PC-9 (cell line): ENCODE data around the gene LAMC3. TPM values are rescaled to one million over a fixed set of nuclear protein-coding genes. Genes with fewer than 3 reads are reported as not detected.

ENCODE experiments used
- BruUV-seq: library from RNA; stranded (reverse); fragments of 400-500 nt; replicated peaks from 2 replicates; lab custom pipeline; 2021; lab: Mats Ljungman, UMichigan
- CTCF ChIA-PET: fragments of 300-600 bp; sonication (Branson Sonifier 250); formaldehyde crosslinking; loops from one replicate; lab custom pipeline; 2022; ENCODE audit warnings: antibody characterized with exemption; lab: Charles Lee
- POLR2A ChIA-PET: fragments of 300-600 bp; sonication (Branson Sonifier 250); formaldehyde crosslinking; loops from one replicate; lab custom pipeline; 2022; ENCODE audit warnings: antibody characterized with exemption; ENCODE audit not compliant: unreplicated experiment; lab: Charles Lee
- DNase-seq, 2 experiments: peaks; one replicate each; pipeline versions ENCODE4 v3.0.0 to v3.0.0-alpha.2; 2015 to 2022; ENCODE audit warnings: mixed read lengths in 1 of 2
- H2AFZ ChIP-seq: fragments of 200-600 bp; sonication (generic); 2 replicates; pipeline ENCODE4 v1.8.1; 2017; ENCODE audit warnings: antibody characterized with exemption
- H3F3A ChIP-seq: fragments of 200-600 bp; sonication (generic); 2 replicates; pipeline ENCODE4 v1.8.1; 2017; ENCODE audit warnings: antibody characterized with exemption, mild to moderate bottlenecking, low read depth; ENCODE audit not compliant: insufficient read depth
- H3K27ac ChIP-seq: fragments of 200-600 bp; sonication (generic); 2 replicates; pipeline ENCODE4 v1.6.1; 2016; ENCODE audit warnings: mixed run types
- H3K27me3 ChIP-seq: fragments of 200-600 bp; sonication (generic); 2 replicates; pipeline ENCODE4 v1.6.1; 2016; ENCODE audit warnings: low read depth, mixed run types; ENCODE audit not compliant: insufficient read depth
- H3K36me3 ChIP-seq: fragments of 200-600 bp; sonication (generic); 2 replicates; pipeline ENCODE4 v1.6.1; 2016; ENCODE audit warnings: low read depth, mixed run types
- H3K4me1 ChIP-seq: fragments of 200-600 bp; sonication (generic); replicated peaks from 2 replicates; pipeline ENCODE4 v1.6.1; 2016; ENCODE audit warnings: mixed run types; ENCODE audit not compliant: insufficient read depth
- H3K4me2 ChIP-seq: fragments of 200-600 bp; sonication (generic); 2 replicates; pipeline ENCODE4 v1.6.1; 2017; ENCODE audit warnings: mixed run types
- H3K4me3 ChIP-seq: fragments of 200-600 bp; sonication (generic); 2 replicates; pipeline ENCODE4 v1.6.1; 2016; ENCODE audit warnings: mixed run types
- H3K79me2 ChIP-seq: fragments of 200-600 bp; sonication (generic); 2 replicates; pipeline ENCODE4 v1.6.1; 2017; ENCODE audit warnings: low read depth, mixed run types
- H3K9me2 ChIP-seq: fragments of 200-600 bp; sonication (generic); 2 replicates; pipeline ENCODE4 v1.8.1; 2017; ENCODE audit warnings: mild to moderate bottlenecking; ENCODE audit not compliant: insufficient read depth
- H3K9me3 ChIP-seq: fragments of 200-600 bp; sonication (generic); 2 replicates; pipeline ENCODE4 v1.8.1; 2016; ENCODE audit warnings: low read depth; ENCODE audit not compliant: insufficient read depth
- H4K20me1 ChIP-seq: fragments of 200-600 bp; sonication (generic); 2 replicates; pipeline ENCODE4 v1.8.1; 2017; ENCODE audit not compliant: insufficient read depth
- CTCF ChIP-seq: fragments of 200-600 bp; sonication (generic); conservative IDR thresholded peaks from 2 replicates; pipeline ENCODE4 v1.6.1; 2017; ENCODE audit warnings: mixed run types, antibody characterized with exemption, mild to moderate bottlenecking, moderate library complexity
- EZH2 ChIP-seq: fragments of 200-600 bp; sonication (generic); IDR thresholded peaks from 2 replicates; pipeline ENCODE4 v1.8.0; 2017; ENCODE audit warnings: antibody characterized with exemption, low read depth
- intact Hi-C: fragments of 100-400 bp; cut with micrococcal nuclease; formaldehyde crosslinking; loops from one replicate; pipeline ENCODE4 v1.10.0; 2022; ENCODE audit not compliant: unreplicated experiment
- total RNA-seq: library from RNA; stranded (reverse); gene quantifications from 2 replicates; pipeline ENCODE4 v1.2.3, GENCODE V29; 2021

Gene LAMC3
- total RNA-seq, 1 experiment from 2014 or later, result 0.41 TPM

DNA sequence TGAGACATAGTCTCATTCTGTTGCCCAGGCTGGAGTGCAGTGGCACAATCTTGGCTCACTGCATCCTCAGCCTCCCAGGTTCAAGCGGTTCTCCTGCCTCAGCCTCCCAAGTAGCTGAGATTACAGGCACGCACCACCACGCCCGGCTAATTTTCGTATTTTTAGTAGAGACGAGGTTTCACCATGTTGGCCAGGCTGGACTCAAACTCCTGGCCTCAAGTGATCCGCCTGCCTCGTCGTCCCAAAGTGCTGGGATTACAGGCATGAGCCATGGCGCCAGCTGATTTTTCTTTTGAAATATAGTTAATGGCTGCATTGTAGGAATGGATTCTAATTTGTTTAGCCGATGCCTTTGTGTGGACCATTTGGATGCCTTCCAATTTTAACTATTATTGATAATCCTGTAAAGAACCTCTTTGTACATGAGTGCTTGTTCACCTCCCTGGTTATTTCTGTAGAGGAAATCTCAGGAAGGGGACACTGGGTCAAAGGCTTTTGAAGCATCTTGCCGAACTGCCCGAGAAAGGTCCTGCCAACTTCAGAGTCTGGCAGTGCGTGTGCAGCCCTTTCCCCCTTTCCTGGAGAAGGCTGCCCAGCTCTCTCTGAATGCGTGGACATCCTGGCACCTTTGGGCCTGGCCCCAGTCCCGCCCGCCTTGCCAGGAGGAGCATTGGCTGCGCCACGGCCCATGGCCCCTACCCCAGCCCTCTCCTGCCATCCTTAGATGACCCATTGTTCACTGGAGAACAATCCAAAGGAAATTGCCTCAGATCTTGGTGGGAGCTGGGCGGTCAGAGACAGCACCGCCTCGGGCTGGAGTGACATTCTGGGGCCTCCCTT, 107.5 kb downstream of the LAMC3 start:
- no peaks in the 10 kb centered on the region for H3K4me1 ChIP-seq
- H3K36me3 ChIP-seq, result no peaks in the 10 kb centered on the region; the same call in 1 of the 2 replicates
- BruUV-seq, result no TSS peak
- DNase-seq, result no peak
- intact Hi-C loops, result no loop called here
- no peak overlapping the region for H3K27ac ChIP-seq
- no peaks in the 10 kb centered on the region for H3K9me3 ChIP-seq
- no peaks in the 10 kb centered on the region for H3K9me2 ChIP-seq
- CTCF ChIA-PET, result interaction anchor here (0.6 kb wide), 1 partner anchor 24 kb away, joined by 7 read pairs; no protein-coding TSS in a partner anchor
- no peaks in the 10 kb centered on the region for H3K79me2 ChIP-seq
- no peak for TF ChIP-seq EZH2
- no peak for TF ChIP-seq CTCF
- H3K4me3 ChIP-seq, result no peak overlapping the region
- POLR2A ChIA-PET, result no interaction called here
- H4K20me1 ChIP-seq, result no peaks in the 10 kb centered on the region
- H3K4me2 ChIP-seq, result no peak overlapping the region
- no peaks in the 10 kb centered on the region for H3F3A ChIP-seq
- no peaks in the 10 kb centered on the region for H3K27me3 ChIP-seq
- H2AFZ ChIP-seq, result no peak overlapping the region

GRCh38 chr9:131117121-131117761, 108.3 kb downstream of the LAMC3 start:
- no peak overlapping the region for H3K4me2 ChIP-seq
- POLR2A ChIA-PET, result no interaction called here

DNA sequence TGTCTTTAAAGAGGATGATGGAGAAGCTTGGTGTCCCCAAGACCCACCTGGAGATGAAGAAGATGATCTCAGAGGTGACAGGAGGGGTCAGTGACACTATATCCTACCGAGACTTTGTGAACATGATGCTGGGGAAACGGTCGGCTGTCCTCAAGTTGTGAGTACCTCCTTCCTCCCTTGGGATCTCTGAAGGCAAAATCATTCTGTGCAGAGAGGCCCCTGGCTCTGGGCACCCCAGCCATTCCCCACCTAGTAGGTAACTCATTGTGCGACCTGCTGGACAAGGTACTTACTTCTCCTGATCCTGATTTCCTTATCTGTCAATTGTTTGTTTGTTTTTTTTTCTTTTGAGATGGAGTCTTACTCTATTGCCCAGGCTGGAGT, 108.8 kb downstream of the LAMC3 start:
- Histone ChIP-seq H3K36me3 (no peaks in the 10 kb centered on the region; the same call in 1 of the 2 replicates), H3K4me2 (no peak overlapping the region), H3K79me2 (no peaks in the 10 kb centered on the region), H3K4me1 (no peaks in the 10 kb centered on the region), H3F3A (peaks cover 6% of the 10 kb centered on the region; the same call in 1 of the 2 replicates), H3K4me3 (no peak overlapping the region), H2AFZ (no peak overlapping the region), H4K20me1 (no peaks in the 10 kb centered on the region), H3K27me3 (no peaks in the 10 kb centered on the region), H3K9me2 (no peaks in the 10 kb centered on the region), H3K27ac (no peak overlapping the region), H3K9me3 (no peaks in the 10 kb centered on the region)
- intact Hi-C loops, result no loop called here
- no TSS peak for BruUV-seq
- ChIA-PET POLR2A (no interaction called here), CTCF (no interaction called here)
- no peak for TF ChIP-seq CTCF
- no peak for TF ChIP-seq EZH2
- DNase-seq, result no peak

More at GRCh38 chr9:131117121-131117761, 108.3 kb downstream of the LAMC3 start:
- no peaks in the 10 kb centered on the region for H3K9me2 ChIP-seq
- 0 out of 2 replicates have a peak, but pooled peaks cover under 1% of the 10 kb centered on the region for H3F3A ChIP-seq
- CTCF ChIA-PET, result no interaction called here
- no peaks in the 10 kb centered on the region for H4K20me1 ChIP-seq
- H3K27me3 ChIP-seq, result no peaks in the 10 kb centered on the region
- TF ChIP-seq CTCF (no peak), EZH2 (no peak)
- H2AFZ ChIP-seq, result no peak overlapping the region
- H3K79me2 ChIP-seq, result no peaks in the 10 kb centered on the region
- H3K36me3 ChIP-seq, result no peaks in the 10 kb centered on the region; the same call in 1 of the 2 replicates
- intact Hi-C loops, result no loop called here
- no peak overlapping the region for H3K27ac ChIP-seq
- no TSS peak for BruUV-seq
- no peaks in the 10 kb centered on the region for H3K4me1 ChIP-seq
- H3K4me3 ChIP-seq, result no peak overlapping the region
- DNase-seq, result no peak
- no peaks in the 10 kb centered on the region for H3K9me3 ChIP-seq
